Cardiac muscle cell (in vitro differentiated cells and primary cell): ENCODE data around the gene BCCIP. TPM values are rescaled to one million over a fixed set of nuclear protein-coding genes. Genes with fewer than 3 reads are reported as not detected.

Experiments
- DNase-seq, 2 donors: peaks; one replicate each; pipeline versions ENCODE4 v3.0.0 to v3.0.0-alpha.2; 2010 to 2017; ENCODE audit warnings: low read depth in 1 of 2, low spot score in 1 of 2
- H3K27ac ChIP-seq: fragments of 200-600 bp; sonication (generic); 2 replicates; pipeline ENCODE4 v1.5.1; 2016
- H3K27me3 ChIP-seq: fragments of 200-600 bp; sonication (generic); 2 replicates; pipeline ENCODE4 v1.6.0; 2016; ENCODE audit warnings: control low read depth
- H3K36me3 ChIP-seq: fragments of 200-600 bp; sonication (generic); 2 replicates; pipeline ENCODE4 v1.5.1; 2016; ENCODE audit warnings: control low read depth
- H3K4me1 ChIP-seq: fragments of 200-600 bp; sonication (generic); 2 replicates; pipeline ENCODE4 v1.8.1; 2017; ENCODE audit warnings: low read depth, mild to moderate bottlenecking, mixed run types
- H3K4me3 ChIP-seq: fragments of 200-600 bp; sonication (generic); 2 replicates; pipeline ENCODE4 v1.5.1; 2016; ENCODE audit warnings: mild to moderate bottlenecking
- H3K9me3 ChIP-seq: fragments of 200-600 bp; sonication (generic); 2 replicates; pipeline ENCODE4 v1.5.1; 2017; ENCODE audit warnings: low read depth, mild to moderate bottlenecking, control low read depth
- polyA plus RNA-seq: library from polyadenylated mRNA; unstranded; fragments of >200 nt; fragmentation: Nextera tagmentation; extraction: Ambion mirVana; gene quantifications from 2 replicates; pipeline ENCODE4 v1.2.1, GENCODE V29; 2016
- total RNA-seq: library from RNA; depleted of rRNA; stranded (reverse); fragments of >200 nt; gene quantifications from 2 replicates; pipeline ENCODE4 v1.2.3, GENCODE V29; 2016
- TF ChIP-seq, protein P1 (sequence below): IDR thresholded peaks from 2 replicates; pipeline ENCODE4 v1.5.1; 2012; ENCODE audit warnings: low read depth, mild to moderate bottlenecking, low read length

BCCIP gene
- total and polyA plus RNA-seq, 2 experiments from 2014 or later = 34.2 to 93.9 TPM

GRCh38 chr10:125852487-125852886, 29.1 kb downstream of the BCCIP start:
- Histone ChIP-seq H3K27ac (no peak overlapping the region), H3K4me1 (no peaks in the 10 kb centered on the region), H3K9me3 (no peaks in the 10 kb centered on the region), H3K27me3 (no peaks in the 10 kb centered on the region), H3K36me3 (peaks cover 53% of the 10 kb centered on the region), H3K4me3 (no peak overlapping the region)
- no peak for DNase-seq
- TF ChIP-seq, protein P1, sequence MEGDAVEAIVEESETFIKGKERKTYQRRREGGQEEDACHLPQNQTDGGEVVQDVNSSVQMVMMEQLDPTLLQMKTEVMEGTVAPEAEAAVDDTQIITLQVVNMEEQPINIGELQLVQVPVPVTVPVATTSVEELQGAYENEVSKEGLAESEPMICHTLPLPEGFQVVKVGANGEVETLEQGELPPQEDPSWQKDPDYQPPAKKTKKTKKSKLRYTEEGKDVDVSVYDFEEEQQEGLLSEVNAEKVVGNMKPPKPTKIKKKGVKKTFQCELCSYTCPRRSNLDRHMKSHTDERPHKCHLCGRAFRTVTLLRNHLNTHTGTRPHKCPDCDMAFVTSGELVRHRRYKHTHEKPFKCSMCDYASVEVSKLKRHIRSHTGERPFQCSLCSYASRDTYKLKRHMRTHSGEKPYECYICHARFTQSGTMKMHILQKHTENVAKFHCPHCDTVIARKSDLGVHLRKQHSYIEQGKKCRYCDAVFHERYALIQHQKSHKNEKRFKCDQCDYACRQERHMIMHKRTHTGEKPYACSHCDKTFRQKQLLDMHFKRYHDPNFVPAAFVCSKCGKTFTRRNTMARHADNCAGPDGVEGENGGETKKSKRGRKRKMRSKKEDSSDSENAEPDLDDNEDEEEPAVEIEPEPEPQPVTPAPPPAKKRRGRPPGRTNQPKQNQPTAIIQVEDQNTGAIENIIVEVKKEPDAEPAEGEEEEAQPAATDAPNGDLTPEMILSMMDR = no peak

- H3K36me3 ChIP-seq = peaks cover 34% of the 10 kb centered on the region
- no peak overlapping the region for H3K4me3 ChIP-seq
- no peaks in the 10 kb centered on the region for H3K27me3 ChIP-seq
Measured at GRCh38 chr10:125857185-125857760, 33.9 kb downstream of the BCCIP start.

GRCh38 chr10:125859128-125859817, 35.9 kb downstream of the BCCIP start:
- Histone ChIP-seq H3K4me3 (no peak overlapping the region), H3K9me3 (no peaks in the 10 kb centered on the region), H3K27ac (no peak overlapping the region), H3K4me1 (no peaks in the 10 kb centered on the region), H3K36me3 (peaks cover 23% of the 10 kb centered on the region), H3K27me3 (no peaks in the 10 kb centered on the region)
- TF ChIP-seq, protein P1 = no peak
- DNase-seq = no peak

More at GRCh38 chr10:125857185-125857760, 33.9 kb downstream of the BCCIP start:
- no peaks in the 10 kb centered on the region for H3K4me1 ChIP-seq
- no peaks in the 10 kb centered on the region for H3K9me3 ChIP-seq
- TF ChIP-seq, protein P1 = no peak
- DNase-seq = no peak
- no peak overlapping the region for H3K27ac ChIP-seq

DNA sequence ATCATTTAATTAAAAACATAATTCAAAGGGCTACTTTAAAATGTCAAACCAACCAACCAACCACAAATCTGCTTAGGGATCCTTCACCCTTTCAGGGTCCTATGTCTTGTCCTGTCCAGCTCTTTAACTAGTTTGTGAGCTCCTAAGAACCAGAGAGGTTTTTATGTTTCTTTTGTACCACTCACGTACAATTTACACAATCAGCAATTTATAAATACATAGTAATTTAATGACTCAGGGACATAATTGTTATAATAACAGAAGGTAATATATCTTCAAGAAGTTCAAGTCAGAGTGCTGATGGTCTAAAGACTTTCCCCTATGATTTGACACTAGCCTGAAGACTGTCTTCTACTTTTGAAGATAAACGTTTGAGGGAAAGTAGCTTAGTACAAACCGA, 41.8 kb downstream of the BCCIP start:
- no peaks in the 10 kb centered on the region for H3K4me1 ChIP-seq
- H3K9me3 ChIP-seq = no peaks in the 10 kb centered on the region
- H3K27me3 ChIP-seq = no peaks in the 10 kb centered on the region
- DNase-seq = no peak
- H3K36me3 ChIP-seq = peaks cover 10% of the 10 kb centered on the region
- TF ChIP-seq, protein P1 = no peak
- H3K4me3 ChIP-seq = no peak overlapping the region
- no peak overlapping the region for H3K27ac ChIP-seq

GRCh38 chr10:125866421-125867029, 43.2 kb downstream of the BCCIP start:
- TF ChIP-seq, protein P1 = no peak
- peaks cover 10% of the 10 kb centered on the region for H3K36me3 ChIP-seq
- H3K9me3 ChIP-seq = no peaks in the 10 kb centered on the region
- no peaks in the 10 kb centered on the region for H3K27me3 ChIP-seq
- no peak overlapping the region for H3K27ac ChIP-seq
- H3K4me3 ChIP-seq = no peak overlapping the region
- no peaks in the 10 kb centered on the region for H3K4me1 ChIP-seq
- no peak for DNase-seq
